GM21825 (cell line): ENCODE results near the gene TWSG1.
"Not testable (repeated sequence)": the region's sequence is repeated elsewhere in the genome, so short reads cannot be mapped to it uniquely, and the experiment has no call there.

Experiments
- ATAC-seq: cut with Tn5 transposase; IDR thresholded peaks from one replicate; pipeline ENCODE4 v1.9.1; 2021; ENCODE audit warnings: mild to moderate bottlenecking, moderate library complexity; ENCODE audit not compliant: unreplicated experiment

TWSG1 gene

GRCh38 chr18:9386879-9387278, 52.3 kb downstream of the TWSG1 start:
- ATAC-seq = no peak

GRCh38 chr18:9387891-9388290, 53.3 kb downstream of the TWSG1 start:
- ATAC-seq = no peak

- ATAC-seq = no peak
Observed at GRCh38 chr18:9389706-9390105, 55.1 kb downstream of the TWSG1 start.

GRCh38 chr18:9392726-9393125, 58.2 kb downstream of the TWSG1 start:
- ATAC-seq = no peak

- no peak for ATAC-seq
Observed at GRCh38 chr18:9394046-9394445, 59.5 kb downstream of the TWSG1 start.

DNA sequence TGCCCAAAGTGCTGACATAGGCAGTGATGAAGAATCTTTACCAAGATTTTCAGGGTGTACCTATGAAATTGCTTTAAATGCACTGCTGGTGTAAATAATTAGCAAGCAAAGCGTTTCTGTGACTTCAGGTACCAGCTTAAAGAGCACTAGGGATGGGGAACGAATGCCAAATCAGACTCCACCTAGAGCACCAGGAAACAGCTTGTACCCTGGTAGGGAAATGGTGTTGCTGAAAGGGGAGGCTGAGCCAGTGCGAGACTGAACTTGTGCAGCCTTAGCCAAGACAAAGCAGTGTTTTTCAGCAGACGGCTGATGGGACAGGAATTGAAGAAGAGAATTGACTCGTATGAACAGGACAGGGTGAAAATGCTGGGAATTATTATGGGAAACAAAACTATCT, 65.6 kb downstream of the TWSG1 start:
- ATAC-seq = no peak

GRCh38 chr18:9401176-9401575, 66.6 kb downstream of the TWSG1 start:
- ATAC-seq = no peak

DNA sequence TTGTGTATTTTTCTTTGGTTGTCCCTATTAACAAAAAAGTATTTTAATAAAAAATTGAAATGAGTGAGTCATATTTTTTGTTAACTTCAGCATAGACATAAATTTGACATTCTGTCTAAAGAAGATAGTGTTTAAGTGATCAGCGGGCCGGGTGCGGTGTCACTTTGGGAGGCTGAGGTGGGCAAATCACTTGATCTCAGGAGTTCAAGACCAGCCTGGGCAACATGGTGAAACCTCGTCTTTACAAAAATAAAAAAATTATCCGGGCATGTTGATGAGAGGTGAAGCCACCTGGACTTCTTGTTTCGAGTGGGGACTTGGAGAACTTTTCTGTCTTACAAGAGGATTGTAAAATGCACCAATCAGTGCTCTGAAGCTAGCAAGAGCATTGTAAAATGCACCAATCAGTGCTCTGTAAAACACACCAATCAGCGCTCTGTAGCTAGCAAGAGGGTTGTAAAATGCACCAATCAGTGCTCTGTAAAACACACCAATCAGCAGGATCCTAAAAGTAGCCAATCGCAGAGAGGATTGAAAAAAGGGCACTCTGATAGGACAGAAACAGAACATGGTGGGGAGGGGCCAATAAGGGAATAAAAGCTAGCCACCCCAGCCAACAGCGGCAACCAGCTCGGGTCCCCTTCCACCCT, 67.9 kb downstream of the TWSG1 start:
- not testable (repeated sequence) for ATAC-seq

GRCh38 chr18:9403795-9404564, 69.4 kb downstream of the TWSG1 start:
- ATAC-seq = no peak

DNA sequence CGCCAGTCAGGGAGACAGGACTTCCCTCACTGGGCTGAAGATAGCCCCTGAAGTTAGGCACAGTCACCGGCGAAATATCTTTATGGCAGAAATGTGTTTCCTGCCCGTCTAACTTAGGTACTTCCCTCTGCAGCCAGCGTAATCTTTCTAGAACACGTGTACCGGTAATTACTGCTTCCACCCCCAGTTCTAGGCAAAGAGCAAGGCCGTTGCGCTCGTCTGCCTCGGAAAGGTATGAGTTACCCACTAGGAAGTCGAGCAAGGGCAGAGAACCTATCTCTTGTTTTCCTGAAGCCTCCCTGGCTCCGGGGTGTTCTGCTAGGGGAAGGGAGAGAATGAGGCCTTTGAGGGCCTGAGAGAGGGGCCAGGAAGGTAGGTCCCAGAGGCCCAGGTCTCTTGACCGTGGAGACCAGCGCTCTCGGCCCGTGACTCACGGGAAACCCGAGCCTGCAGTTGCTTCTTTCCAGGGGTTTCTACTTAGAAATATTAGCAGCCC, 70.0 kb downstream of the TWSG1 start:
- no peak for ATAC-seq

- no peak for ATAC-seq
Observed at GRCh38 chr18:9405130-9405529, 70.6 kb downstream of the TWSG1 start.

- ATAC-seq = no peak
Observed at GRCh38 chr18:9405977-9406376, 71.4 kb downstream of the TWSG1 start.

DNA sequence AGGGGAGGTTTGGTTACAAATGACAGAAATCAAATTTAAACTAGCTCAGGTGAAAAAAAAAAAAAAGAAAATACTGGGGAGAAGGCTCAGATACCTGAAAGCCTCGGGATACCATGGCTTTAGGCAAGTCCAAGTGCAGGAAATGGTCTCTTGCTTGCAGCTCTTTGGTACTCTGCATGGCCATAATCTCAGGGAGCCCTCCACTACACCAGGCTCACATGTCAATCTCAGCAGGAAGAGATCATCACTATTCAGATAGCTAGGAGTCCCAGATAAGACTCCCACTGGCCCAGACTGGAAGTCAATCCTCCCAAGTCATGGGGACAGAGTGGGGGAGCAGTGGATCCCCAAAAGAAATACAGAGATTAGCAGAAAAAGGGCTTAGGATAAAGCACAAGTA, 75.9 kb downstream of the TWSG1 start:
- ATAC-seq = no peak

DNA sequence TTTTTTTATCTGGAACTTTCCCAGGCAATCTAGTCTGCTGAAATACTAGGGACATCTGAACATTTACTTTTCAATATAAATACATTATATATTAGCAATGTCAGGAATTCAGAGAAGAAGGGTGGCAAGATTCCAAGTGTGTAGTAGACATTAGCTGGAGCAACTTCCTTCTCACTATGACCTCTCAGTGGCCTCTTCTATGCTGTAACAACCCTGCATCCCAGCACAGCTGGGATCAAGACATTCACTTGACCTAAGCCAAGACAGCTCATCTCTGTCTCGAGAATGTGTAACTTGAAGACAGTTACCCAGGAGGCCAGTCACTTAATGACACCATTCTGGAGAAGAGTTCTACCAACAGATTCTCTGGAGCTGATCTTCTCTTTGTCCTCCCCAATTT, 79.0 kb downstream of the TWSG1 start:
- ATAC-seq = no peak

DNA sequence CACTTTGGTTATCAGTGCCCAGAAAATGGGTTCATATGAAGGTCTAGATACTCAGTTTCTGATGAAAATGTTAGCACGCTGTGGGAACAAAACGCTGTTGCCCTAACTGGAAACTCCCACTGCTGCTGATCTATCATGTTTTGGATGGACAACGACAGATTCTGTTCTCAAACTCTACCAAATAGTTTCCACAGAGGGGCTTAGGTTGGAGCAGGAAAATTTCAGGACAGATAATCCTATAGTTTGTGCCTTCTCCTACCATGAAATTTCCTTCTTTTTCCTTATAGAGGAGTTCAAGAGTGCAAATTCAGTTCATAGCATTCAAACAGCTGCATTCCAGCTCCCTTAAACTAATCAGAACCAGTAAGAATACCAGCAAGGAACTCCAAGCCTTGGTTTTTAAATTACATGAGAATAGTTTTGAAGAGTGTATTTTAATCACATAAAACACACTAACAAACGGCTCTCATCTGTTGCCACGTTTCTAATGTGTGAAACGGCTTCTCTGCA, 82.0 kb downstream of the TWSG1 start:
- no peak for ATAC-seq

- ATAC-seq = no peak
Observed at GRCh38 chr18:9417073-9417851, 82.7 kb downstream of the TWSG1 start.

- no peak for ATAC-seq
Observed at GRCh38 chr18:9418047-9418690, 83.6 kb downstream of the TWSG1 start.

DNA sequence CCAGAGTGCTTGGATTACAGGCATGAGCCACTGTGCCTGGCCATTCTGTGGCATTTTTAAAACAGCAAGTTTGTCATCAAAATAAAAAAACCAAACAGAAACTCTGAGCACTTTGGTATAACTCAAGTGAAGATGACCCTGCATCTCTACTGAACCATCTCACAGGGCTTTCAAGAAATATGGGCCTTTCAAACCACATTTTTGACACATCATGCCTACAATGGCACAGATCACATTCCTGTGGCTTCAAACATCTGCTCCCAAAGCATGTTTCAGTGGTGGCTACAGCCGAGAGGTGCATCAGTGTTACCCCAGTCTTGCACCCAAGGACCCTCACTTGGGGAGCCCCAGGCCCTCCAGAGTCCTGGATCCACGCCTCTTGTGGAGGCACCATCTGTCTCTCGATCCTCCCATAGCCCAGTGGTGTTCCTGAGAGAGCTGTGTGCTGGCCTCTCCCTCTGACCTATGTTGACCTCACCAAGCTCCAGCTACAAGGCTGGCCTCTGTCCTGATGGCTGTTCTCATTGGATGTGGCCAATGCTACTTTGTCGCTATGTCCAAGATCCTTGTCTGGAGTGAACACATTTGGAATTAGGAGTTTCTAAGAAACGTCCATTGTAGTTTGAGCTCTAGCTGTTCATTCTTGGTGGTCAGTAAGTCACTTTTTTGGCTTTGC, 85.5 kb downstream of the TWSG1 start:
- ATAC-seq = no peak

DNA sequence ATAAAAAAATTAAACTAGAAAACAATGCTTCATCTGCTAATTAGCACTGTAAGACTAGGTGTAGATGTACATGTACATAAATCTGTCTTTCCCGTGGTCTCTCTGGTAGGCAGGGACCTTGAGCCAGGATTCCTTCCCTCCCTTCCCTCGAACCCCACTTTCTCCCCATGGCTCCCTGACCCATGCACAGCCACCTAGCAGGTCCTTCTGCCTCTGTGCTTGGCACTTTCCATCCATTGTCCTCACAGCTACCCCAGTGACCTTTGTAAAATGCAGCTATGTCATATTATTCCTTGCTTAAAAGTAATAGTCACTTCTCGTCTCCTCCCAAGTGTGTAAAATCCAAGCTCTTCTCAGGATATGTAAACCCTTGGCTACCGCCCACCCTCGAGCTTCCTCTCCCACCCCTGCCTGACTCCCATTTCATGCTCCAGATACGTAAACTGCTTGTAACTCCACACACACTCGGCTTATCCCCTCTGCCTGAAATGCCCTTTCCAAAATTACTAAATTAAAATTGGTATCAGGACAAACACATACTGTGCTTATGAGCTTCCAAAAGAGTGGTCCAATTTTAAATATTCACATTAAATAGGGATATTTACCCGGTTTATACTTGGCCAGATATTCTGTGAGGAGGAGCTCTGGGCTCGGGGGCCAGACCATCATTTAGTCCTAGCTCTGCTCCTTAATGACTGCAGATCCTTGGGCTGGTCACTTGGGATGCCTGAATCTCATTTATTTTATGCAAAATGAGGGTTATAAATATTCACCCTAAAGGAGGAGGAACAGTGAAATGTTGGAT, 86.7 kb downstream of the TWSG1 start:
- no peak for ATAC-seq

DNA sequence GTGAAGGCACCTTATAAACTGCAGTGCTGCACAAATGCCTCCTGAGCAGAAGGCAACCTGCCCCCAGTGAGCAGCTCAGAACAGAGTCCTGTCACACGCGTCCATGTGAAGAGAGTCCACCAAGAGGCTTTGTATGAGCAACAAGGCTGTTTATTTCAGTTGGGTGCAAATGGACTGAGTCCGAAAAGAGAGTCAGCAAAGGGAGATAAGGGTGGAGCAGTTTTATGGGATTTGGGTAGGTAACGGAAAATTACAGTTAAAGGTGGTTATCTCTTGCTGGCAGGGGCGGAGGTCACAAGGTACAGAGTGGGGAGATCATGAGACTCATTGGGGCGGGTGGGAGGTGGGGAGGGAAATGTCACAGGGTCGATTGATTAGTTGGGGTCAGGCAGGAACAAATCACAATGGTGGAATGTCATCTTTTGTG, 87.3 kb downstream of the TWSG1 start:
- no peak for ATAC-seq
